OCI-LY3 (cell line): ENCODE measurements around the gene SUSD1.

ENCODE experiments used
- EZH2phosphoT487 ChIP-seq: fragments of 200-600 bp; shearing (Covaris generic); IDR thresholded peaks from 2 replicates; pipeline ENCODE4 v1.6.1; 2018; ENCODE audit warnings: antibody characterized with exemption, mixed run types, low read depth
- TF ChIP-seq, protein P1 (sequence below): fragments of 200-600, 300-600 bp; sonication (generic); IDR thresholded peaks from 2 replicates; pipeline ENCODE4 v1.5.1; 2014; ENCODE audit warnings: antibody characterized with exemption, low read length, low read depth

DNA sequence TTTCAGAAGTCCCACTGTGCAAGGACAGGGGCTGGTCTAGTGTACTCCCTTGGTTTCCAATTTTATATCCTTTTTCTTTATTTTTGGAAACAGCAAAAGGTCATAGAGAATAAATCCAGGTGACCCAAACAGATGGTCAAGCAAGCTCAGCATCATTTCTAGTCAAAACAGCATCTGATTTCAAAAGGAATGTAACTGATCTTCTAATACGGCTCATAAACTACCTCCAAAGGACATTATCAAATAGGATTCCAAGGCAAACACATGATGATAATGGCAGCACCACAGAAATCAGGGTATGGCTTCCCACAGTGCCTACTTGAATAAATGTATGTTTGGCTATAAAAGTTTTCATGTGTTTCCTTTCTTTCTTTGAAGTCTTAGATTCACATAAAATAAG, 57.1 kb downstream of the SUSD1 start:
- TF ChIP-seq, protein P1, sequence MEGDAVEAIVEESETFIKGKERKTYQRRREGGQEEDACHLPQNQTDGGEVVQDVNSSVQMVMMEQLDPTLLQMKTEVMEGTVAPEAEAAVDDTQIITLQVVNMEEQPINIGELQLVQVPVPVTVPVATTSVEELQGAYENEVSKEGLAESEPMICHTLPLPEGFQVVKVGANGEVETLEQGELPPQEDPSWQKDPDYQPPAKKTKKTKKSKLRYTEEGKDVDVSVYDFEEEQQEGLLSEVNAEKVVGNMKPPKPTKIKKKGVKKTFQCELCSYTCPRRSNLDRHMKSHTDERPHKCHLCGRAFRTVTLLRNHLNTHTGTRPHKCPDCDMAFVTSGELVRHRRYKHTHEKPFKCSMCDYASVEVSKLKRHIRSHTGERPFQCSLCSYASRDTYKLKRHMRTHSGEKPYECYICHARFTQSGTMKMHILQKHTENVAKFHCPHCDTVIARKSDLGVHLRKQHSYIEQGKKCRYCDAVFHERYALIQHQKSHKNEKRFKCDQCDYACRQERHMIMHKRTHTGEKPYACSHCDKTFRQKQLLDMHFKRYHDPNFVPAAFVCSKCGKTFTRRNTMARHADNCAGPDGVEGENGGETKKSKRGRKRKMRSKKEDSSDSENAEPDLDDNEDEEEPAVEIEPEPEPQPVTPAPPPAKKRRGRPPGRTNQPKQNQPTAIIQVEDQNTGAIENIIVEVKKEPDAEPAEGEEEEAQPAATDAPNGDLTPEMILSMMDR: no peak
- TF ChIP-seq EZH2phosphoT487: no peak
